CD4-positive, alpha-beta T cell (primary cell): ENCODE results near the gene MAPK8IP2. TPM values are rescaled to one million over a fixed set of nuclear protein-coding genes. Genes with fewer than 3 reads are reported as not detected.
"Not testable (repeated sequence)": the region's sequence is repeated elsewhere in the genome, so short reads cannot be mapped to it uniquely, and the experiment has no call there.

Experiments used
- ATAC-seq: fragments of 200-7000 bp; cut with Tn5 transposase; one replicate; pipeline ENCODE4 v1.10.0; 2022; ENCODE audit warnings: mild to moderate bottlenecking; ENCODE audit not compliant: poor library complexity
- CTCF ChIA-PET: fragments of 350-600 bp; sonication (Branson Sonifier 250); formaldehyde crosslinking; loops from one replicate; lab custom pipeline; 2021; ENCODE audit warnings: antibody characterized with exemption, inconsistent platforms; lab: Charles Lee
- POLR2A ChIA-PET: fragments of 350-600 bp; sonication (Branson Sonifier 250); formaldehyde crosslinking; loops from one replicate; lab custom pipeline; 2021; ENCODE audit warnings: antibody characterized with exemption, inconsistent platforms; lab: Charles Lee
- DNase-seq, 14 experiments: peaks; one replicate each; pipeline ENCODE4 v3.0.0-alpha.2; 2013 to 2020; ENCODE audit warnings: mixed read lengths in 2 of 14
- H3K27ac ChIP-seq, 2 donors: one replicate each; pipeline versions ENCODE4 v1.5.1 to v1.7.0; 2013; ENCODE audit warnings: low read length in 2 of 2, low read depth in 1 of 2, mild to moderate bottlenecking in 1 of 2
- H3K27me3 ChIP-seq, 2 experiments: 1 replicate in 1 of 2; 2 replicates in 1 of 2; pipeline versions ENCODE4 v1.6.1 to v1.7.0; 2013; ENCODE audit warnings: low read length in 2 of 2, control low read depth in 1 of 2, mild to moderate bottlenecking in 1 of 2, moderate library complexity in 1 of 2; ENCODE audit not compliant: insufficient read depth in 2 of 2, control insufficient read depth in 1 of 2
- H3K36me3 ChIP-seq: one replicate; pipeline ENCODE4 v1.6.1; 2013; ENCODE audit warnings: low read length, control low read depth; ENCODE audit not compliant: insufficient read depth
- H3K4me1 ChIP-seq: one replicate; pipeline ENCODE4 v1.6.1; 2013; ENCODE audit warnings: low read length, control low read depth; ENCODE audit not compliant: insufficient read depth
- H3K4me3 ChIP-seq: one replicate; pipeline ENCODE4 v1.5.1; 2013; ENCODE audit warnings: mild to moderate bottlenecking, low read length, moderate library complexity
- H3K9me3 ChIP-seq, 2 experiments: 1 replicate in 1 of 2; 2 replicates in 1 of 2; pipeline versions ENCODE4 v1.6.1 to v1.7.0; 2013; ENCODE audit warnings: low read length in 2 of 2, mild to moderate bottlenecking in 2 of 2, control low read depth in 1 of 2, moderate library complexity in 1 of 2; ENCODE audit not compliant: control insufficient read depth in 1 of 2, insufficient read depth in 1 of 2
- H3K27ac Mint-ChIP-seq: one replicate; pipeline ENCODE4 v1.8.0; 2020; ENCODE audit warnings: mixed read lengths
- H3K27me3 Mint-ChIP-seq: one replicate; pipeline ENCODE4 v1.8.0; 2021; ENCODE audit warnings: mixed read lengths
- H3K36me3 Mint-ChIP-seq: one replicate; pipeline ENCODE4 v1.8.0; 2021; ENCODE audit warnings: low read depth, mixed read lengths
- H3K4me1 Mint-ChIP-seq: one replicate; pipeline ENCODE4 v1.8.0; 2021; ENCODE audit warnings: low read depth, mixed read lengths
- H3K4me3 Mint-ChIP-seq: one replicate; pipeline ENCODE4 v1.8.0; 2020; ENCODE audit warnings: mild to moderate bottlenecking, mixed read lengths
- H3K9me3 Mint-ChIP-seq: one replicate; pipeline ENCODE4 v1.8.0; 2020; ENCODE audit warnings: mixed read lengths
- CTCF ChIP-seq: fragments of 200-600 bp; IDR thresholded peaks from one replicate; pipeline ENCODE4 v1.8.0; 2022; ENCODE audit warnings: antibody characterized with exemption, mild to moderate bottlenecking
- intact Hi-C, 2 experiments: fragments of 100-400 bp; cut with DNase I in 1 of 2; cut with micrococcal nuclease in 1 of 2; formaldehyde crosslinking; loops; one replicate each; pipeline versions ENCODE4 v1.15.1 to v1.9.0; 2023 to 2025; cut with DNase I, micrococcal nuclease
- total RNA-seq, 174 experiments: library from RNA in 2 of 174; stranded (reverse) in 2 of 174; gene quantifications; one replicate each; pipeline ENCODE4 v1.2.3 and lab custom pipeline; 2021 to 2026

The MAPK8IP2 gene
- total RNA-seq, 2 experiments from 2014 or later = 0.31 to 0.52 TPM

GRCh38 chr22:50657925-50658324, 57.3 kb downstream of the MAPK8IP2 start:
- peaks cover 5 to 7% of the 10 kb centered on the region in 2 experiments for H3K27me3 ChIP-seq
- ChIA-PET CTCF (no interaction called here), POLR2A (no interaction called here)
- Mint-ChIP-seq H3K4me3 (no peak overlapping the region), H3K36me3 (no peaks in the 10 kb centered on the region), H3K27ac (no peak overlapping the region), H3K4me1 (no peaks in the 10 kb centered on the region), H3K9me3 (no peaks in the 10 kb centered on the region), H3K27me3 (peaks cover 29% of the 10 kb centered on the region)
- no peaks in the 10 kb centered on the region for H3K9me3 ChIP-seq
- intact Hi-C loops = no loop called here
- no peaks in the 10 kb centered on the region for H3K36me3 ChIP-seq
- no peaks in the 10 kb centered on the region for H3K4me1 ChIP-seq
- no peak overlapping the region for H3K4me3 ChIP-seq
- ATAC-seq (no peak), DNase-seq (no peak)
- no peak overlapping the region for H3K27ac ChIP-seq
- TF ChIP-seq CTCF = no peak

GRCh38 chr22:50659711-50660110, 59.1 kb downstream of the MAPK8IP2 start:
- H3K27me3 ChIP-seq, CTCF ChIA-PET, DNase-seq, H3K27ac ChIP-seq, intact Hi-C loops, H3K4me1 ChIP-seq, POLR2A ChIA-PET, H3K4me3 Mint-ChIP-seq, H3K4me3 ChIP-seq, H3K36me3 ChIP-seq, H3K4me1 Mint-ChIP-seq, H3K9me3 ChIP-seq, H3K36me3 Mint-ChIP-seq, H3K9me3 Mint-ChIP-seq, H3K27ac Mint-ChIP-seq, ATAC-seq: not testable (repeated sequence)
- peaks cover 31% of the 10 kb centered on the region for H3K27me3 Mint-ChIP-seq

GRCh38 chr22:50660306-50660705, 59.7 kb downstream of the MAPK8IP2 start:
- no peaks in the 10 kb centered on the region for H3K9me3 ChIP-seq
- ATAC-seq (no peak), DNase-seq (no peak)
- no peak overlapping the region for H3K27ac ChIP-seq
- H3K4me1 Mint-ChIP-seq = no peaks in the 10 kb centered on the region
- H3K27me3 Mint-ChIP-seq = peaks cover 31% of the 10 kb centered on the region
- ChIA-PET POLR2A (no interaction called here), CTCF (no interaction called here)
- peaks cover 5 to 7% of the 10 kb centered on the region in 2 experiments for H3K27me3 ChIP-seq
- H3K4me3 ChIP-seq = no peak overlapping the region
- no peaks in the 10 kb centered on the region for H3K4me1 ChIP-seq
- no peak overlapping the region for H3K27ac Mint-ChIP-seq
- H3K9me3 Mint-ChIP-seq = no peaks in the 10 kb centered on the region
- no peaks in the 10 kb centered on the region for H3K36me3 ChIP-seq
- no peak overlapping the region for H3K4me3 Mint-ChIP-seq
- no peak for TF ChIP-seq CTCF
- H3K36me3 Mint-ChIP-seq = no peaks in the 10 kb centered on the region
- intact Hi-C loops = no loop called here

Other genes starting within 250 kb of the MAPK8IP2 start
- 100 to 1,000 TPM; 220 to 227 TPM for gene SBF1, start 125.8 kb upstream of the MAPK8IP2 start, total RNA-seq
- 1 to 10 TPM; 1.1 to 1.6 TPM for gene ADM2, start 119.2 kb upstream of the MAPK8IP2 start, total RNA-seq
- not detected for gene MIOX, start 113.9 kb upstream of the MAPK8IP2 start, total RNA-seq
- 100 to 1,000 TPM; 107 to 114 TPM for gene LMF2, start 93.1 kb upstream of the MAPK8IP2 start, total RNA-seq
- 100 to 1,000 TPM; 184 to 185 TPM for gene NCAPH2, start 92.6 kb upstream of the MAPK8IP2 start, total RNA-seq
- 1 to 10 TPM in 1 of 2 experiments, under 1 TPM in 1; 0.61 to 5.6 TPM for gene SCO2, start 75.2 kb upstream of the MAPK8IP2 start, total RNA-seq
- gene TYMP, start 70.8 kb upstream of the MAPK8IP2 start, total RNA-seq = 10 to 100 TPM in 1 of 2 experiments, 1 to 10 TPM in 1; 9.9 to 10.0 TPM
- gene KLHDC7B, start 54.9 kb upstream of the MAPK8IP2 start, total RNA-seq = 1 to 10 TPM; 2.3 TPM
- gene SYCE3, start 37.9 kb upstream of the MAPK8IP2 start, total RNA-seq = not detected
- 10 to 100 TPM; 59.1 to 68.3 TPM for gene CPT1B, start 22.4 kb upstream of the MAPK8IP2 start, total RNA-seq
- gene CHKB, start 17.9 kb upstream of the MAPK8IP2 start, total RNA-seq = 100 to 1,000 TPM; 152 to 156 TPM
- gene ARSA, start 27.4 kb downstream of the MAPK8IP2 start, total RNA-seq = 10 to 100 TPM; 52.3 to 54.4 TPM
- not detected for gene SHANK3, start 72.0 kb downstream of the MAPK8IP2 start, total RNA-seq
- not detected for gene ACR, start 137.4 kb downstream of the MAPK8IP2 start, total RNA-seq
- gene RABL2B, start 182.8 kb downstream of the MAPK8IP2 start, total RNA-seq = 10 to 100 TPM; 36.0 to 37.3 TPM